Tibial artery (tissue), 4 donors: ENCODE measurements around the gene C21orf58.

Experiments used
- DNase-seq, 2 donors: peaks; one replicate each; pipeline ENCODE4 v3.0.0-alpha.2; 2019
- H3K27ac ChIP-seq, 2 donors: fragments of 200-600 bp; sonication (generic) in 1 of 2; 1 replicate in 1 of 2; 2 replicates in 1 of 2; pipeline ENCODE4 v1.5.1; 2018 to 2019; ENCODE audit warnings: mild to moderate bottlenecking in 1 of 2
- H3K27me3 ChIP-seq, 2 donors: fragments of 200-600 bp; sonication (generic) in 1 of 2; one replicate each; pipeline versions ENCODE4 v1.5.1 to v1.6.0; 2016 to 2019
- H3K36me3 ChIP-seq, 3 donors: fragments of 200-600 bp; sonication (generic) in 2 of 3; one replicate each; pipeline ENCODE4 v1.5.1; 2016 to 2019; ENCODE audit warnings: mild to moderate bottlenecking in 2 of 3
- H3K4me1 ChIP-seq, 4 donors: fragments of 200-600 bp; sonication (generic) in 2 of 4; 1 replicate in 3 of 4; 2 replicates in 1 of 4; pipeline ENCODE4 v1.5.1; 2016 to 2019
- H3K4me3 ChIP-seq, 2 donors: fragments of 200-600 bp; sonication (generic) in 1 of 2; 1 replicate in 1 of 2; 2 replicates in 1 of 2; pipeline ENCODE4 v1.5.1; 2018 to 2019; ENCODE audit warnings: mild to moderate bottlenecking in 2 of 2
- H3K9me3 ChIP-seq, 3 donors: fragments of 200-600 bp; sonication (generic) in 1 of 3; one replicate each; pipeline ENCODE4 v1.5.1; 2016 to 2019
- CTCF ChIP-seq, 2 experiments: fragments of 200-600 bp in 1 of 2; fragments of 450-650 bp in 1 of 2; IDR thresholded peaks; one replicate each; pipeline ENCODE4 v1.5.1; 2017 to 2019; ENCODE audit warnings: antibody characterized with exemption in 2 of 2, mild to moderate bottlenecking in 1 of 2, moderate library complexity in 1 of 2
- intact Hi-C: fragments of 100-400 bp; cut with DNase I; formaldehyde crosslinking; loops from one replicate; pipeline ENCODE4 v1.15.0; 2023; ENCODE audit warnings: low total_unique reads

Gene C21orf58

DNA sequence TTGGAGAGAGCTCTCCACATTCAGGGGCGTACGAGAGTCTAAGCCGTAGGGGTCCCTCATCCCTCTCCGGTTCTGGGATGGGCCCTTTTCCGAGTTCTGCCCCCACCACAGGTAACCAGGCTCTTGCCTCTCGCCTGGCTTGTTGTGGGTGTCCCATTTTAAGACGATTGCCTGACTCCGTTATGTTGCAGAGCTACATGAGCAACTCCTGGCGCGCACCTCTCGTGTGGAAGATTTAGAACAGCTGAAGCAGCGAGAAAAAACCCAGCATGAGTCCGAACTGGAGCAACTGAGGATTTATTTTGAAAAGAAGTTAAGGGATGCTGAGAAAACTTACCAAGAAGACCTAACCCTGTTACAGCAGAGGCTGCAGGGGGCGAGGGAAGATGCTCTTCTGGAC is 29.2 kb upstream of the C21orf58 start:
- no peaks in the 10 kb centered on the region for H3K4me1 ChIP-seq
- no peak overlapping the region for H3K27ac ChIP-seq
- no peaks in the 10 kb centered on the region for H3K27me3 ChIP-seq
- intact Hi-C loops: no loop called here
- no peak for DNase-seq
- H3K4me3 ChIP-seq: no peak overlapping the region
- no peak for TF ChIP-seq CTCF (IDR thresholded peaks at IDR 0.05)
- H3K9me3 ChIP-seq: no peaks in the 10 kb centered on the region
- peaks cover 88 to 100% (median 99%) of the 10 kb centered on the region in 3 donors for H3K36me3 ChIP-seq

- TF ChIP-seq CTCF (IDR thresholded peaks at IDR 0.05): no peak
- intact Hi-C loops: no loop called here
- H3K36me3 ChIP-seq: peaks cover 88 to 100% (median 99%) of the 10 kb centered on the region in 3 donors
Observed at GRCh38 chr21:46352164-46352515, 28.5 kb upstream of the C21orf58 start.

DNA sequence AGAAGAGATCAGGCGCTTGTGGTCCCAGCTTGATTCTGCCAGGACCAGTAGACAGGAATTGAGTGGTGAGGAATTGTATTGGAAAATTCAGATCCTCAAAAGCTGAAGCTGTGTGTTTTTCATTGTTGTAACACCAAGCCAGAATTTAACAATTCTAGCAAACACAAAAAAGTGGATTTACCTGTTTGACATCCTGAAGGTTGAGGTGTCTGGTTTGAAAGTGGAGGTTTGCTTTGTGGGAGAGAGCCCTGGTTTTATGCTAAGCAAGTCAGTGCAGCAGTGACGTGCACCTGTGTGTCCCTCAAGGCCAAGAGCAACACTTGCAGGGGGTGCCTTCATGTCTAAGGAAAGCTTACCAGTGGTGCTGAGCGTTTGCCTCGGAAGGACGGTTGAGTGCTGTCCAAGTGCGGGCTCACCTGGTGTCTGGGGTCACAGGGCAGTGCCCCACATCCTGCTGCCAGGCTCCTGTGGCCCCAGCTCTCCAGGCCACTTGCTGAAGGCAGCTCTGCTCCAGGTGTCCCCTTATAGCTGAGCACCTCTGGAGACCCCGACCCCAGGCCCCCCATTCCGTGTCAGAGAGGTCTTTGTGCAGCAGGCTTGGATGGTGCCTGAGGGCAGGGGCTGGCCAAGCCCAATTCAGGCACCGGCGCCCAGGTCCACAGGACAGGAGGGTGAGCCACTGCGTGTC is 27.9 kb upstream of the C21orf58 start:
- DNase-seq: no peak
- H3K4me3 ChIP-seq: no peak overlapping the region
- no peaks in the 10 kb centered on the region for H3K27me3 ChIP-seq
- intact Hi-C loops: no loop called here
- H3K36me3 ChIP-seq: peaks cover 88 to 100% (median 99%) of the 10 kb centered on the region in 3 donors
- no peaks in the 10 kb centered on the region for H3K9me3 ChIP-seq
- TF ChIP-seq CTCF (IDR thresholded peaks at IDR 0.05): no peak
- no peak overlapping the region for H3K27ac ChIP-seq
- H3K4me1 ChIP-seq: no peaks in the 10 kb centered on the region

More at GRCh38 chr21:46352164-46352515, 28.5 kb upstream of the C21orf58 start:
- Histone ChIP-seq H3K4me1 (no peaks in the 10 kb centered on the region), H3K27me3 (no peaks in the 10 kb centered on the region), H3K27ac (no peak overlapping the region), H3K9me3 (no peaks in the 10 kb centered on the region), H3K4me3 (no peak overlapping the region)
- DNase-seq: no peak

- no peak for DNase-seq
- H3K27ac ChIP-seq: no peak overlapping the region
- no peak for TF ChIP-seq CTCF (IDR thresholded peaks at IDR 0.05)
- H3K36me3 ChIP-seq: peaks cover 91 to 100% (median 99%) of the 10 kb centered on the region in 3 donors
- no peak overlapping the region for H3K4me3 ChIP-seq
- H3K27me3 ChIP-seq: no peaks in the 10 kb centered on the region
- H3K4me1 ChIP-seq: no peaks in the 10 kb centered on the region
- intact Hi-C loops: no loop called here
- H3K9me3 ChIP-seq: no peaks in the 10 kb centered on the region
Observed at GRCh38 chr21:46350981-46351380, 27.3 kb upstream of the C21orf58 start.

GRCh38 chr21:46350571-46350970 is 26.9 kb upstream of the C21orf58 start:
- Histone ChIP-seq H3K27me3 (no peaks in the 10 kb centered on the region), H3K36me3 (peaks cover 88 to 100% (median 99%) of the 10 kb centered on the region in 3 donors), H3K4me3 (no peak overlapping the region), H3K9me3 (no peaks in the 10 kb centered on the region), H3K4me1 (no peaks in the 10 kb centered on the region), H3K27ac (no peak overlapping the region)
- DNase-seq: no peak
- intact Hi-C loops: no loop called here
- TF ChIP-seq CTCF (IDR thresholded peaks at IDR 0.05): no peak
